Measurements from ENCODE around the gene ACACA.
A peak's percentile ranks its signal among the peaks of the same experiment; 100 is the strongest.

ACACA gene

GRCh38 chr17:37225465-37225864 lies 181.2 kb downstream of the ACACA start:
- DNase-seq (ENCODE audit: low spot score) = no peak

- no peak for DNase-seq (ENCODE audit: low spot score)
Measured at GRCh38 chr17:37221865-37222264, 184.8 kb downstream of the ACACA start.

- DNase-seq (ENCODE audit: low spot score) = peak; percentile 53
Measured at GRCh38 chr17:37220607-37220953, 186.1 kb downstream of the ACACA start.

- no peak for DNase-seq (ENCODE audit: low spot score)
Measured at GRCh38 chr17:37219876-37220606, 186.6 kb downstream of the ACACA start.

- no peak for DNase-seq (ENCODE audit: low spot score)
Measured at GRCh38 chr17:37218849-37219248, 187.8 kb downstream of the ACACA start.

- DNase-seq (ENCODE audit: low spot score) = no peak
Measured at GRCh38 chr17:37214416-37214815, 192.2 kb downstream of the ACACA start.

GRCh38 chr17:37213927-37214326 lies 192.7 kb downstream of the ACACA start:
- DNase-seq (ENCODE audit: low spot score) = no peak

GRCh38 chr17:37212179-37212578 lies 194.5 kb downstream of the ACACA start:
- peak; percentile 22 for DNase-seq (ENCODE audit: low spot score)

- no peak for DNase-seq (ENCODE audit: low spot score)
Measured at GRCh38 chr17:37211136-37211535, 195.5 kb downstream of the ACACA start.

- DNase-seq (ENCODE audit: low spot score) = no peak
Measured at GRCh38 chr17:37207103-37207502, 199.5 kb downstream of the ACACA start.

- DNase-seq (ENCODE audit: low spot score) = no peak
Measured at GRCh38 chr17:37206299-37206698, 200.3 kb downstream of the ACACA start.

GRCh38 chr17:37200497-37200896 lies 206.1 kb downstream of the ACACA start:
- no peak for DNase-seq (ENCODE audit: low spot score)

GRCh38 chr17:37197336-37197735 lies 209.3 kb downstream of the ACACA start:
- DNase-seq (ENCODE audit: low spot score) = no peak

- DNase-seq (ENCODE audit: low spot score) = no peak
Measured at GRCh38 chr17:37194208-37194607, 212.4 kb downstream of the ACACA start.

- no peak for DNase-seq (ENCODE audit: low spot score)
Measured at GRCh38 chr17:37191219-37191618, 215.4 kb downstream of the ACACA start.

GRCh38 chr17:37190493-37190892 lies 216.1 kb downstream of the ACACA start:
- DNase-seq (ENCODE audit: low spot score) = no peak

GRCh38 chr17:37188157-37188556 lies 218.5 kb downstream of the ACACA start:
- DNase-seq (ENCODE audit: low spot score) = no peak

GRCh38 chr17:37187262-37187661 lies 219.4 kb downstream of the ACACA start:
- DNase-seq (ENCODE audit: low spot score) = no peak

GRCh38 chr17:37182786-37183465 lies 223.7 kb downstream of the ACACA start:
- no peak for DNase-seq (ENCODE audit: low spot score)

GRCh38 chr17:37180376-37180775 lies 226.3 kb downstream of the ACACA start:
- no peak for DNase-seq (ENCODE audit: low spot score)

GRCh38 chr17:37179893-37180292 lies 226.7 kb downstream of the ACACA start:
- DNase-seq (ENCODE audit: low spot score) = no peak

GRCh38 chr17:37177254-37177870 lies 229.3 kb downstream of the ACACA start:
- peak; percentile 75 for DNase-seq (ENCODE audit: low spot score)

- peak; percentile 52 for DNase-seq (ENCODE audit: low spot score)
Measured at GRCh38 chr17:37176723-37177122, 229.9 kb downstream of the ACACA start.
